ENCODE results near the gene TRPV6.

GRCh38 chr7:142878315-142878714 is 7.2 kb downstream of the TRPV6 start:
- TF ChIP-seq REST (IDR thresholded peaks at IDR 0.05; ENCODE audit: borderline replicate concordance) (no peak), CTCF (IDR thresholded peaks at IDR 0.05; ENCODE audit: poor library complexity, severe bottlenecking) (no peak), EP300 (conservative IDR thresholded peaks at IDR 0.05; ENCODE audit: poor library complexity, severe bottlenecking) (no peak)
